HG03575 (cell line): ENCODE results near the gene SUSD4.
"Not testable (repeated sequence)": the region's sequence is repeated elsewhere in the genome, so short reads cannot be mapped to it uniquely, and the experiment has no call there.

Experiments
- ATAC-seq: cut with Tn5 transposase; IDR thresholded peaks from one replicate; pipeline ENCODE4 v1.9.1; 2021; ENCODE audit not compliant: unreplicated experiment, insufficient number of reproducible peaks, low FRiP score; ENCODE audit errors: extremely low read depth

The SUSD4 gene

DNA sequence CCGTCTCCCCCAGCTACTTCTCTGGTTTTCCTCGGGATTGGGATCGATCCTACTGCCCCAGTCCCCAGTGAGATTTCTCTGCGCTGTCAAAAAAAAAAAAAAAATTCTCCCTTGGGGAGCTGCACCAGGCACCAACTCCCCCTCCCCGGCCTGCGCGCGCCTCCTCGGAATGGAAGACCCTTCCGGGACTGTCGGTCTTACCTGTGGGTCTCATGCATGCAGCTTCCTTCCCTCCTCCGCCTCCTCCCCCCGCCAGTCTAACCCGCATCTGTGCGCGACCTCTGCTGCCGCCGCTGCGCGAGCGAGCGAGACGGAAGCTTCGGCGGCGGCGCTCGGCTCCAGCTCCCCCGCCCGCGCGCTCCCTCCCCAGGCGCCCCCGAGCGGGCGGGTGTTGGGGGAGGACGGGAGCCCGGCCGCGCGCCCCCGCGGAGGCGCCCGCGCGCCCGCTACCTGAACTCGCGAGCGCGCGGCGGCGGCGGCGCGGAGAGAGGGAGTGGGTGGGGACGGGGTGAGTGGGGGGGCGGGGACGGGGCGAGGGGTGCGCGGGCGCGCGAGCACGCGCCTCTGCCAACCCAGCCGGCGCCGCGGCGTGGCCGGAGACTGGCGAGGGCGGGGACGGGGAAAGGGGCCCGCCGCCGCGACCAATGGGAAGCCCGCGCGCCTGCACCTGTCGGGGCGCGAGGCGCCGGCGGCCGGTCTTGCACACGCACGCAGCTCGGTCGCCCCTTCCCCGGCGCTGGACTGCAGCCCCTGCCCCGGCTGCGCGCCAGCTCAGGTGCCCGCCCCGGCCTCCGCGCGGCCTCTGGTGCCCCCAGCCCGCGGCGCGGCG, at the start of gene SUSD4:
Gene SUSD4, minus strand, starts transcription at position 321 of the 829 bp plus-strand sequence. CDS start 751 bp downstream, outside the sequence.
- ATAC-seq: no peak

DNA sequence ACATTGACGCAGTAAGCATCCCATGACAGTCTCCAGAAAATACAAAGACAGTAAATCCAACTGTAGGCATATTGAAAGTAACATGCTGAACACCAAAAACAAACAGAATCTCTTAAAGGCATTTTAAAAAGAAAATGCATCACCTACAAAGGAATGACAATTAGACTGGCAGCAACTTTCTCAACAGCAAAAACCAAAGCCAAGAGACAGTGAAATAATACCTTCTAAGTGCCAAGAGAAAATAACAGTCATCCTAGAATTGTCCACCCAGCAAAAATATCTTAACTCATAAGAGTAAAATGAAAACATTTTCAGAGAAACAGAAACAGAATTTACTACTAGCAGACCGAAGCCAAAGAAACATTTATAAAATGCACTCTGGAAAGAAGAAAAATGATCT, 49.2 kb upstream of the SUSD4 start:
- ATAC-seq: no peak

- no peak for ATAC-seq
These were observed 47.7 kb upstream of the SUSD4 start for GRCh38 chr1:223411710-223412109.

- no peak for ATAC-seq
These were observed 47.3 kb upstream of the SUSD4 start for GRCh38 chr1:223411309-223411708.

GRCh38 chr1:223410036-223410435, 46.1 kb upstream of the SUSD4 start:
- ATAC-seq: no peak

GRCh38 chr1:223405507-223405906, 41.5 kb upstream of the SUSD4 start:
- no peak for ATAC-seq

DNA sequence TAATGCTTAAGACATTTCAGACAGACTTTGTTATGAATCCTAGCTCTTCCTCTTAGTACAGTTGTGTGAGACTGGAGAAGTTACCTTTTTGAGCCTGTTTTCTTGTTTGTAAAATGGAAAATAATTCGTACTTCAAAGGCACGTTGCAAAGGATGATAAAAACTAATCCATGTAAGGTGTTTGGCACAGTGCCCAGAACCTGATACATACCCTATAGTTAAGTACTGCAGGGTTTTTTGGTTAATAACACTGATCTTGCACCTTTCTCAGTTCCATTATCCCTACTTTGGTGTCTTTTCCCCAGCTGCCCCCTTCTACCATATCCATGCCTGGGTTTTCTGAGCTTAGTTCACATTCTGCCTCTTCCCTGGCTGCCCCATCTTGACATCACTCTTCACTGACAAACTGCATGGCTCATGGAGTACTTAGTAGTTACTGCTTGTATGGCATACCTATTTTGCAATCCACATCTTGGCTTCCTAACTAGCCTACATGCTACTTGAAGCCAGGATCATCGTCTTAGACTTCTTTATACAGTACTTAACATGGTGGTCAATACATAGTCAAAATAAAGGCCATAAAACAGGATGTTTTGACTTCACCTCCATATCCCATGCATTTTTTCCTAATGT, 39.3 kb upstream of the SUSD4 start:
- ATAC-seq: no peak

GRCh38 chr1:223402790-223403142, 38.8 kb upstream of the SUSD4 start:
- no peak for ATAC-seq

- no peak for ATAC-seq
These were observed 38.2 kb upstream of the SUSD4 start for GRCh38 chr1:223401873-223402789.

- ATAC-seq: not testable (repeated sequence)
These were observed 35.4 kb upstream of the SUSD4 start for GRCh38 chr1:223399393-223399792.

GRCh38 chr1:223394706-223395105, 30.7 kb upstream of the SUSD4 start:
- no peak for ATAC-seq

- ATAC-seq: no peak
These were observed 30.3 kb upstream of the SUSD4 start for GRCh38 chr1:223394242-223394641.

DNA sequence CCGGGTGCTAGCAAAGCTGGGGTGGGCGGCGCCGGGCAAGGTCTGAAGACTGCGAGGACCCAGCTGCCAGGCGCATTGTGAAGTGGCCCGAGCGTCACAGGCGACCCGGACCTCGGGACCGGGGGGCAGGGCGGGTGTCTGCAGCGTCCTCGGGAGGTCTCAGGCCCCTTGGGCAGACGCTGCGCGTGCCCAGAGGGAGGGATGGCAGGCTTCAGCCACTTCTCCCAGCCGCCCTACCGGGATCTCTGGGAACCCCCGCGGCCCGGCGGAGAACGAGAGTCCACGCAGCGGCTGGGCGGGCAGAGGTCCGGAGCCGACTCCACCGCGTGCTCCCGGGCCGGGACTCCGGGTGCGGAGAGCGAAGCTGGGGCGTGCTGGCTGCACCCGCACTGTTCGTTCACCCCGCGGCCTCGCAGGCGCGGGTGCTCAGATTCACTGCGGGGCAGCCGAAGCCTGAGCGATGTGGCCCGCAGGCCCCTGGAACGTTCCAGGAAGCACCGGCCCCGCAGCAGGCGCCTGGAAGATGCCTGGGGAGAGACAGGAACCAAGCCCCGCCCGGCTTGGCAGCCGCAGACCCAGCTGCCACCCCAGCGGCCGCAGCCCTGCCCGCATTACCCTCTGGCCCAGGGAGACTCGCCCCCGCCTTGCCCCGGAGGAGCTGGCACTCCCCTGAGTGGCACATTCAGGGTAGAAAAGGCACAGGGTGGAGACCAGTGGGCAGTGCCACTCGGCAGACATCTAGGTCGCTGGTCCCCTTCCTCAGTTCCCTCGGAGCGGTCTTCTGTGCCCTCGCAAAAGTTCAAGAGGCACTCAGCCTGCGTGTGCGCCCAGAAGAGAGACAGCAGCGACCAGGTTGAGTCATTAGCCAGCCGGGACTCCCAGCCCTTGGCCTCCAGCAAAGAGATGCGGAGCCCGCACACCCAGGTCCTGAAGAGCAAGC, 29.6 kb upstream of the SUSD4 start, which contains the start of gene CCDC185:
Gene CCDC185, plus strand, starts transcription at position 141 of the 940 bp plus-strand sequence. Its CDS starts 61 bp downstream, at position 202.
- no peak for ATAC-seq

- ATAC-seq: no peak
These were observed 26.6 kb upstream of the SUSD4 start for GRCh38 chr1:223390618-223391017.

DNA sequence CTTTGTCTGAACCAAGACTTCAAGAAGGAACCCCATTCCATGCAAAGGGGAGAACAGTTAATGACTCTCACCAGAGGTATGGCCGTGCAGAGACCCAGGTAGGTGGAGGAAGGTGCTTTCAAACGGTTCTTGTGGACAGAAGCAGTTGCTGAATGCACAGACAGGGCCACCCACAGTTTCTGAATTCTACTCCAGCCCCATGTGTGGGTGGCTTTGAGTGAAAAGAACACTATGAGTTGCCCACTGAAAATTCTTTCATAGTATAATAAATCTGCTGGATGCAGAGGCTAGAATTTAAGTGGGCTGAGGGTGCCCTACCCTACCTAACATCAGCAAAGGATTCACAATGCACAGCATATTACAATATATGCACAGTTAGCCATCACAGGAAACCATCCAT, 22.0 kb upstream of the SUSD4 start:
- ATAC-seq: no peak

GRCh38 chr1:223378754-223379153, 14.8 kb upstream of the SUSD4 start:
- ATAC-seq: no peak

DNA sequence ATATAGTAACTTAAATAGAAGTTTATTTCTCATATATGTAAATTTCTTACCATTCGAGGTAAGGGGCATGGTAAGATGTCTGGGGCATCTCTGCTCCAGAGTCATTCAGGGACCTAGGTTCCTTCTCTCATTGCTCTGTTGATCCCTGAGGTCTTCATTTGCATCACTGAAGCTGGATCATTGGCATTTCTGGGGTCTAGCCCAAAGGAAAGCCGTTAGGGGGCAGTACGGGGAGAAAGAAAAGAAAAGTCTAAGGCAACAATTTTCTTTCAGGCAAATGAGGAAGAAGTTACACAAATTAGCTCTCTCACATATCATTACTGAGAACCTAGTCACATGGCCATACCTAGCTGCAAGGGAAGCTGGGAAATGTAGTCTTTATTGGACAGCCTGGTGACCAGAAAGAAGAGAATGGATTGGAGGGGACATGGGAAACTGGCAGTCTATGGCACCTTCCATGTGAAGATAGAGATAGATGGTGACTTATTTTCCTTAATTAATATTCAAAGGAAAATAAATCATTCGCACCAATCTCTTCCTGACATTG, 10.2 kb upstream of the SUSD4 start:
- ATAC-seq: no peak

GRCh38 chr1:223364685-223365382, 858 bp upstream of the SUSD4 start:
- ATAC-seq: no peak
